ENCODE data around the gene DNM2.

The DNM2 gene

DNA sequence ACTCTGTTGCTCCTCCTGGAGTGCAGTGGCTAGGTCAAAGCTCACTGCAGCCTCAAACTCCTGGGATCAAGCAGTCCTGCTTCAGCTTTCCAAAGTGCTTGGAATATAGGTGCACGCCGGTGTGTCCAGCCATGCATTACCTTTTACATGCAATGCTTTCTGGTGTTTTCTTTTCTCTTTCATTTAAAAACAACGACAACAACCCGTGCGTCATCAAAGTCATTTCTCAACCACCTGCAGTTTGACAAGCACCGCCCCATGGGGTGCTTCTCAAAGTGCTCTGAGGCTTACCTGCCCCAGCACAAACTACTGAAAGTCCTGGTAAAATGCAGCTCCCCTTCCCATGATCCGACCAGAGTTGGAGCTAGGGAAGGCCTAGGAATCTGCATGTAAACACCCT is 9.6 kb upstream of the DNM2 start:
- Histone ChIP-seq H3K4me1 (ENCODE audit: control insufficient read depth, insufficient read depth, low read length) (no peaks in the 10 kb centered on the region), H3K27ac (ENCODE audit: low read length) (no peak overlapping the region), H3K27me3 (ENCODE audit: control insufficient read depth, insufficient read depth, low read length) (no peaks in the 10 kb centered on the region), H3K9me3 (ENCODE audit: control insufficient read depth, insufficient read depth, low read length) (no peaks in the 10 kb centered on the region), H3K4me3 (ENCODE audit: low read length) (no peak overlapping the region), H3K36me3 (ENCODE audit: control insufficient read depth, insufficient read depth, low read length) (peaks cover 11% of the 10 kb centered on the region)
- no peak for DNase-seq (ENCODE audit: low read depth, low spot score)
- WGBS (ENCODE audit: insufficient coverage, insufficient read length): no CpG with 5 or more reads among the region's 7 CpGs

DNA sequence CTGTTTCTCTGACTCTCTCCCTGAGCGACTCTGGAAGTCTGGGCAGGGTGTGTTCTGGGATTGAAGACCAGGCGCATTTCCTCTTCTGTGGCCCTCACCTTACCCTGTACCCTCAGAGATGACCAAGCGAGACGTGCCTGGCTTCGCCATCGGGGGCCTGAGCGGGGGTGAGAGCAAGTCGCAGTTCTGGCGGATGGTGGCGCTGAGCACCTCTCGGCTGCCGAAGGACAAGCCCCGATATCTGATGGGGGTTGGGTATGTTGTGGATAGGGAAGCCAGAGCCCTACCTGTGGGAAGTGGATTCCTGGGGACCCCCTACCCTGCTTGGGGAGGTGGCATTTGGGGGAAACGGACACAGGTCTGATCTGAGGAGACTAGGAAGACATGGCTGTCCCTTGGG is 5.8 kb upstream of the DNM2 start:
- WGBS (ENCODE audit: insufficient coverage, insufficient read length): no CpG with 5 or more reads among the region's 14 CpGs
- no peak overlapping the region for H3K4me3 ChIP-seq (ENCODE audit: low read length)
- H3K36me3 ChIP-seq (ENCODE audit: control insufficient read depth, insufficient read depth, low read length): peaks cover 12% of the 10 kb centered on the region
- no peaks in the 10 kb centered on the region for H3K4me1 ChIP-seq (ENCODE audit: control insufficient read depth, insufficient read depth, low read length)
- no peak overlapping the region for H3K27ac ChIP-seq (ENCODE audit: low read length)
- H3K9me3 ChIP-seq (ENCODE audit: control insufficient read depth, insufficient read depth, low read length): no peaks in the 10 kb centered on the region
- H3K27me3 ChIP-seq (ENCODE audit: control insufficient read depth, insufficient read depth, low read length): no peaks in the 10 kb centered on the region
- DNase-seq (ENCODE audit: low read depth, low spot score): no peak

- no CpG with 5 or more reads among the region's 23 CpGs for WGBS (ENCODE audit: insufficient coverage, insufficient read length)
- Histone ChIP-seq H3K27ac (ENCODE audit: low read length) (no peak overlapping the region), H3K36me3 (ENCODE audit: control insufficient read depth, insufficient read depth, low read length) (peaks cover 9% of the 10 kb centered on the region), H3K27me3 (ENCODE audit: control insufficient read depth, insufficient read depth, low read length) (no peaks in the 10 kb centered on the region), H3K4me3 (ENCODE audit: low read length) (no peak overlapping the region), H3K9me3 (ENCODE audit: control insufficient read depth, insufficient read depth, low read length) (no peaks in the 10 kb centered on the region), H3K4me1 (ENCODE audit: control insufficient read depth, insufficient read depth, low read length) (no peaks in the 10 kb centered on the region)
- DNase-seq (ENCODE audit: low read depth, low spot score): no peak
Observed at GRCh38 chr19:10712754-10713153, 5.1 kb upstream of the DNM2 start.

- Histone ChIP-seq H3K27ac (ENCODE audit: low read length) (no peak overlapping the region), H3K4me3 (ENCODE audit: low read length) (no peak overlapping the region), H3K36me3 (ENCODE audit: control insufficient read depth, insufficient read depth, low read length) (peaks cover 9% of the 10 kb centered on the region), H3K27me3 (ENCODE audit: control insufficient read depth, insufficient read depth, low read length) (no peaks in the 10 kb centered on the region), H3K4me1 (ENCODE audit: control insufficient read depth, insufficient read depth, low read length) (no peaks in the 10 kb centered on the region), H3K9me3 (ENCODE audit: control insufficient read depth, insufficient read depth, low read length) (no peaks in the 10 kb centered on the region)
- no CpG with 5 or more reads among the region's 5 CpGs for WGBS (ENCODE audit: insufficient coverage, insufficient read length)
- no peak for DNase-seq (ENCODE audit: low read depth, low spot score)
Observed at GRCh38 chr19:10713317-10713716, 4.6 kb upstream of the DNM2 start.

- no peaks in the 10 kb centered on the region for H3K9me3 ChIP-seq (ENCODE audit: control insufficient read depth, insufficient read depth, low read length)
- peaks cover 1% of the 10 kb centered on the region; the same call in 1 of the 2 replicates for H3K4me1 ChIP-seq (ENCODE audit: control insufficient read depth, insufficient read depth, low read length)
- no peak overlapping the region for H3K4me3 ChIP-seq (ENCODE audit: low read length)
- no peak for DNase-seq (ENCODE audit: low read depth, low spot score)
- peaks cover 9% of the 10 kb centered on the region for H3K36me3 ChIP-seq (ENCODE audit: control insufficient read depth, insufficient read depth, low read length)
- no CpG with 5 or more reads among the region's 12 CpGs for WGBS (ENCODE audit: insufficient coverage, insufficient read length)
- no peaks in the 10 kb centered on the region for H3K27me3 ChIP-seq (ENCODE audit: control insufficient read depth, insufficient read depth, low read length)
- no peak overlapping the region for H3K27ac ChIP-seq (ENCODE audit: low read length)
Observed at GRCh38 chr19:10717054-10717355, 874 bp upstream of the DNM2 start.

GRCh38 chr19:10718205-10719196 is 622 bp downstream of the DNM2 start:
- no peak overlapping the region for H3K27ac ChIP-seq (ENCODE audit: low read length)
- no peaks in the 10 kb centered on the region for H3K9me3 ChIP-seq (ENCODE audit: control insufficient read depth, insufficient read depth, low read length)
- H3K4me1 ChIP-seq (ENCODE audit: control insufficient read depth, insufficient read depth, low read length): peaks cover 1% of the 10 kb centered on the region; the same call in 1 of the 2 replicates
- no peaks in the 10 kb centered on the region for H3K27me3 ChIP-seq (ENCODE audit: control insufficient read depth, insufficient read depth, low read length)
- DNase-seq (ENCODE audit: low read depth, low spot score): no peak
- peak overlapping the region; percentile 74 for H3K4me3 ChIP-seq (ENCODE audit: low read length)
- no peaks in the 10 kb centered on the region for H3K36me3 ChIP-seq (ENCODE audit: control insufficient read depth, insufficient read depth, low read length)
- no CpG with 5 or more reads among the region's 70 CpGs for WGBS (ENCODE audit: insufficient coverage, insufficient read length)

DNA sequence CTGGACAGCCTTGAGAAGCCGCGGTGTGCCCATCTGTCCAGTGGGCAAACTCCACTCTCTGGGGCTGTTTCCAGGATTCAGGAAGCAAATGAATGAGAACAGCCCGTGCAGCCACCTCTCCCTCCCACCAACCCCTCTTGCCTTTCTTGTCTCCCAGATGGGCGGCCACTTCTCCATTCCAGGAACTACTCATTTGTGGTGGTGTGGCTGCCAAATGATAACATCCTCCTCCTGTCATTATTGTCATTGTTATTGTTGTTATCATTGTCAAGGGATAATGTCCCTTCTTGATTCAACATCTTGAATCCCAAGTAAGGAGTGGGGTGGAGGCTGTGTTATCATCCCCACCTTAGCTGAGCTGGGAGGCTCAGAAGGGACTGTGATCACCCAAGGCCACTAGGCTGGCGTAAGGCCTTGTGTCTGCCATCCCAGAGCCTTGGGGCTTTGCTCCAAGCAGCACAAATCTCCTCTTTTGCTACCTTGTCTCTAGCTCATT is 1.6 kb downstream of the DNM2 start:
- no peak overlapping the region for H3K27ac ChIP-seq (ENCODE audit: low read length)
- H3K4me3 ChIP-seq (ENCODE audit: low read length): no peak overlapping the region; the same call in 1 of the 2 replicates
- H3K36me3 ChIP-seq (ENCODE audit: control insufficient read depth, insufficient read depth, low read length): no peaks in the 10 kb centered on the region
- no CpG with 5 or more reads among the region's 5 CpGs for WGBS (ENCODE audit: insufficient coverage, insufficient read length)
- no peak for DNase-seq (ENCODE audit: low read depth, low spot score)
- H3K27me3 ChIP-seq (ENCODE audit: control insufficient read depth, insufficient read depth, low read length): no peaks in the 10 kb centered on the region
- H3K4me1 ChIP-seq (ENCODE audit: control insufficient read depth, insufficient read depth, low read length): peaks cover 1% of the 10 kb centered on the region; the same call in 1 of the 2 replicates
- H3K9me3 ChIP-seq (ENCODE audit: control insufficient read depth, insufficient read depth, low read length): no peaks in the 10 kb centered on the region

- H3K4me3 ChIP-seq (ENCODE audit: low read length): no peak overlapping the region
- no peak overlapping the region for H3K27ac ChIP-seq (ENCODE audit: low read length)
- H3K4me1 ChIP-seq (ENCODE audit: control insufficient read depth, insufficient read depth, low read length): peaks cover 1% of the 10 kb centered on the region; the same call in 1 of the 2 replicates
- H3K9me3 ChIP-seq (ENCODE audit: control insufficient read depth, insufficient read depth, low read length): no peaks in the 10 kb centered on the region
- no peaks in the 10 kb centered on the region for H3K27me3 ChIP-seq (ENCODE audit: control insufficient read depth, insufficient read depth, low read length)
- WGBS (ENCODE audit: insufficient coverage, insufficient read length): no CpG with 5 or more reads among the region's 6 CpGs
- H3K36me3 ChIP-seq (ENCODE audit: control insufficient read depth, insufficient read depth, low read length): no peaks in the 10 kb centered on the region
- DNase-seq (ENCODE audit: low read depth, low spot score): no peak
Observed at GRCh38 chr19:10720607-10721125, 2.8 kb downstream of the DNM2 start.

- no peaks in the 10 kb centered on the region for H3K36me3 ChIP-seq (ENCODE audit: control insufficient read depth, insufficient read depth, low read length)
- H3K27ac ChIP-seq (ENCODE audit: low read length): no peak overlapping the region
- peaks cover 1% of the 10 kb centered on the region; the same call in 1 of the 2 replicates for H3K4me1 ChIP-seq (ENCODE audit: control insufficient read depth, insufficient read depth, low read length)
- H3K4me3 ChIP-seq (ENCODE audit: low read length): no peak overlapping the region
- no peak for DNase-seq (ENCODE audit: low read depth, low spot score)
- H3K27me3 ChIP-seq (ENCODE audit: control insufficient read depth, insufficient read depth, low read length): no peaks in the 10 kb centered on the region
- no peaks in the 10 kb centered on the region for H3K9me3 ChIP-seq (ENCODE audit: control insufficient read depth, insufficient read depth, low read length)
- no CpG with 5 or more reads among the region's 3 CpGs for WGBS (ENCODE audit: insufficient coverage, insufficient read length)
Observed at GRCh38 chr19:10723591-10723990, 5.7 kb downstream of the DNM2 start.

GRCh38 chr19:10724573-10725071 is 6.7 kb downstream of the DNM2 start:
- WGBS (ENCODE audit: insufficient coverage, insufficient read length): no CpG with 5 or more reads among the region's 12 CpGs
- H3K4me3 ChIP-seq (ENCODE audit: low read length): no peak overlapping the region
- H3K36me3 ChIP-seq (ENCODE audit: control insufficient read depth, insufficient read depth, low read length): no peaks in the 10 kb centered on the region
- H3K9me3 ChIP-seq (ENCODE audit: control insufficient read depth, insufficient read depth, low read length): no peaks in the 10 kb centered on the region
- H3K27me3 ChIP-seq (ENCODE audit: control insufficient read depth, insufficient read depth, low read length): no peaks in the 10 kb centered on the region
- H3K27ac ChIP-seq (ENCODE audit: low read length): no peak overlapping the region
- DNase-seq (ENCODE audit: low read depth, low spot score): no peak
- peaks cover 1% of the 10 kb centered on the region; the same call in 1 of the 2 replicates for H3K4me1 ChIP-seq (ENCODE audit: control insufficient read depth, insufficient read depth, low read length)
